ENCODE data around the gene DHRSX.
"Not testable (repeated sequence)": the region's sequence is repeated elsewhere in the genome, so short reads cannot be mapped to it uniquely, and the experiment has no call there.

Gene DHRSX

GRCh38 chrX:2492531-2493218, 8.1 kb downstream of the DHRSX start:
- DNase-seq, result no peak

- DNase-seq, result no peak
Measured at GRCh38 chrX:2490634-2491033, 10.1 kb downstream of the DHRSX start.

- no peak for DNase-seq
Measured at GRCh38 chrX:2489446-2490445, 11.0 kb downstream of the DHRSX start.

- DNase-seq, result no peak
Measured at GRCh38 chrX:2488621-2489285, 12.0 kb downstream of the DHRSX start.

GRCh38 chrX:2487366-2487765, 13.4 kb downstream of the DHRSX start:
- DNase-seq, result no peak

- no peak for DNase-seq
Measured at GRCh38 chrX:2486476-2487133, 14.2 kb downstream of the DHRSX start.

- DNase-seq, result no peak
Measured at GRCh38 chrX:2485789-2486345, 14.9 kb downstream of the DHRSX start.

GRCh38 chrX:2484721-2485648, 15.8 kb downstream of the DHRSX start:
- no peak for DNase-seq

- no peak for DNase-seq
Measured at GRCh38 chrX:2484256-2484655, 16.5 kb downstream of the DHRSX start.

- no peak for DNase-seq
Measured at GRCh38 chrX:2483398-2484060, 17.2 kb downstream of the DHRSX start.

- not testable (repeated sequence) for DNase-seq
Measured at GRCh38 chrX:2481597-2481996, 19.2 kb downstream of the DHRSX start.

GRCh38 chrX:2479982-2480381, 20.8 kb downstream of the DHRSX start:
- not testable (repeated sequence) for DNase-seq

- no peak for DNase-seq
Measured at GRCh38 chrX:2479420-2479780, 21.4 kb downstream of the DHRSX start.

GRCh38 chrX:2478546-2479419, 22.0 kb downstream of the DHRSX start:
- no peak for DNase-seq

- DNase-seq, result not testable (repeated sequence)
Measured at GRCh38 chrX:2477313-2477712, 23.5 kb downstream of the DHRSX start.

GRCh38 chrX:2474963-2475726, 25.6 kb downstream of the DHRSX start:
- DNase-seq, result no peak

GRCh38 chrX:2474280-2474962, 26.4 kb downstream of the DHRSX start:
- no peak for DNase-seq

- not testable (repeated sequence) for DNase-seq
Measured at GRCh38 chrX:2473064-2473463, 27.7 kb downstream of the DHRSX start.
